Parathyroid adenoma (tissue), 2 donors: ENCODE data around the gene SPHK1.

ENCODE experiments used
- H2AFZ ChIP-seq: fragments of 300-600 bp; sonication (generic); one replicate; pipeline ENCODE4 v1.7.0; 2017; ENCODE audit warnings: antibody characterized with exemption, mild to moderate bottlenecking
- H3K27ac ChIP-seq: fragments of 300-600 bp; sonication (generic); one replicate; pipeline ENCODE4 v1.7.0; 2017
- H3K27me3 ChIP-seq: fragments of 300-600 bp; sonication (generic); one replicate; pipeline ENCODE4 v1.7.0; 2017; ENCODE audit warnings: low read length; ENCODE audit not compliant: control insufficient read depth, insufficient read depth
- H3K36me3 ChIP-seq: fragments of 300-600 bp; sonication (generic); one replicate; pipeline ENCODE4 v1.7.0; 2017; ENCODE audit warnings: low read length; ENCODE audit not compliant: control insufficient read depth, insufficient read depth
- H3K4me1 ChIP-seq: fragments of 300-600 bp; sonication (generic); one replicate; pipeline ENCODE4 v1.7.0; 2017; ENCODE audit warnings: control low read depth
- H3K4me2 ChIP-seq: fragments of 300-600 bp; sonication (generic); one replicate; pipeline ENCODE4 v1.7.0; 2017; ENCODE audit warnings: low read length
- H3K4me3 ChIP-seq: fragments of 300-600 bp; sonication (generic); one replicate; pipeline ENCODE4 v1.7.0; 2017; ENCODE audit warnings: low read depth, low read length
- H3K79me2 ChIP-seq: fragments of 300-600 bp; sonication (generic); one replicate; pipeline ENCODE4 v1.7.0; 2017; ENCODE audit warnings: control low read depth
- H3K9ac ChIP-seq: fragments of 300-600 bp; sonication (generic); one replicate; pipeline ENCODE4 v1.7.0; 2017; ENCODE audit warnings: mild to moderate bottlenecking
- H3K9me3 ChIP-seq: fragments of 300-600 bp; sonication (generic); one replicate; pipeline ENCODE4 v1.7.0; 2017; ENCODE audit warnings: low read length; ENCODE audit not compliant: control insufficient read depth
- CTCF ChIP-seq: fragments of 300-600 bp; sonication (generic); IDR thresholded peaks from one replicate; pipeline ENCODE4 v1.7.0; 2017; ENCODE audit warnings: antibody characterized with exemption, mild to moderate bottlenecking
- donor health status: primary hyperparathyroidism.

Gene SPHK1

GRCh38 chr17:76416457-76416856 is 32.0 kb downstream of the SPHK1 start:
- Histone ChIP-seq H3K9ac (no peak overlapping the region), H3K79me2 (peaks cover 47% of the 10 kb centered on the region), H2AFZ (no peak overlapping the region), H3K27ac (no peak overlapping the region), H3K4me2 (no peak overlapping the region), H3K36me3 (no peaks in the 10 kb centered on the region), H3K27me3 (no peaks in the 10 kb centered on the region), H3K4me3 (no peak overlapping the region), H3K9me3 (no peaks in the 10 kb centered on the region), H3K4me1 (peaks cover 25% of the 10 kb centered on the region)
- no peak for TF ChIP-seq CTCF

GRCh38 chr17:76416899-76417298 is 32.5 kb downstream of the SPHK1 start:
- peaks cover 45% of the 10 kb centered on the region for H3K79me2 ChIP-seq
- no peak overlapping the region for H3K4me2 ChIP-seq
- no peaks in the 10 kb centered on the region for H3K9me3 ChIP-seq
- H3K27ac ChIP-seq: no peak overlapping the region
- H3K27me3 ChIP-seq: no peaks in the 10 kb centered on the region
- no peaks in the 10 kb centered on the region for H3K36me3 ChIP-seq
- peaks cover 25% of the 10 kb centered on the region for H3K4me1 ChIP-seq
- H3K4me3 ChIP-seq: no peak overlapping the region
- no peak overlapping the region for H3K9ac ChIP-seq
- no peak for TF ChIP-seq CTCF
- H2AFZ ChIP-seq: no peak overlapping the region

- Histone ChIP-seq H3K4me2 (no peak overlapping the region), H2AFZ (no peak overlapping the region), H3K79me2 (peaks cover 41% of the 10 kb centered on the region), H3K4me3 (no peak overlapping the region), H3K9me3 (no peaks in the 10 kb centered on the region), H3K36me3 (no peaks in the 10 kb centered on the region), H3K27me3 (no peaks in the 10 kb centered on the region), H3K27ac (no peak overlapping the region), H3K9ac (no peak overlapping the region), H3K4me1 (peaks cover 25% of the 10 kb centered on the region)
- TF ChIP-seq CTCF: no peak
Observed at GRCh38 chr17:76417499-76418143, 33.2 kb downstream of the SPHK1 start.

GRCh38 chr17:76419576-76420260 is 35.3 kb downstream of the SPHK1 start:
- Histone ChIP-seq H3K9me3 (no peaks in the 10 kb centered on the region), H3K4me1 (peaks cover 23% of the 10 kb centered on the region), H3K9ac (no peak overlapping the region), H3K4me3 (no peak overlapping the region), H3K27ac (peak overlapping the region; percentile 54), H2AFZ (peak overlapping the region; percentile 19), H3K4me2 (peak overlapping the region; percentile 40), H3K36me3 (no peaks in the 10 kb centered on the region), H3K79me2 (peaks cover 38% of the 10 kb centered on the region), H3K27me3 (no peaks in the 10 kb centered on the region)
- TF ChIP-seq CTCF: no peak
